Right lobe of liver (tissue), 4 donors: ENCODE measurements around the gene PAFAH1B1.

Experiments used
- CTCF ChIP-seq, 4 donors: fragments of 200-600 bp in 3 of 4; fragments of 450-650 bp in 1 of 4; IDR thresholded peaks; one replicate each; pipeline versions ENCODE4 v1.5.1 to v1.8.0; 2016 to 2022; ENCODE audit warnings: antibody characterized with exemption in 4 of 4, mild to moderate bottlenecking in 2 of 4
- POLR2A ChIP-seq: fragments of 450-650 bp; IDR thresholded peaks from one replicate; pipeline ENCODE4 v1.6.1; 2017; ENCODE audit warnings: antibody characterized with exemption, mild to moderate bottlenecking
- donor health status: DM: no; HTN: no; CAD: no.
- donor health status: DM: no; HTN: no; CAD: no.
- donor health status: DM: no; HTN: yes; CAD: no.

DNA sequence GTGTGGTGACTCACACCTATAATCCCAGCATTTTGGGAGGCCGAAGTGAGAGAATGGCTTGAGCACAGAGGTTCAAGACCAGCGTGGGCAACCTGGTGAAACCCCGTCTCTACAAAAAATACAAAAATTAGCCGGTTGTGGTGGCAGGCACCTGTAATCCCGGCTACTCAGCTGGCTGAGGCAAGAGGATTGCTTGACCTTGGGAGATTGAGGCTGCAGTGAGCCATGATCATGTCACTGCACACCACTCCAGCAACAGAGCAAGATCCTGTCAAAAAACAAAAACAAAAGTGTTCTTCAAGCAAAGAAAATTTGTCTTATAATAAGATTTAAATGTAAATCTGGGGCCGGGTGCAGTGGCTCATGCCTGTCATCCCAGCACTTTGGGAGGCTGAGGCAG lies 51.5 kb downstream of the PAFAH1B1 start:
- TF ChIP-seq CTCF (IDR thresholded peaks at IDR 0.05) (no peak), POLR2A (no peak)
